H1 (cell line): ENCODE data around the gene NQO2. TPM values are rescaled to one million over a fixed set of nuclear protein-coding genes. Genes with fewer than 3 reads are reported as not detected.

Experiments
- CTCF ChIA-PET: fragments of 300-600 bp; sonication (Branson Sonifier 250); formaldehyde crosslinking; loops from one replicate; lab custom pipeline; 2021; ENCODE audit not compliant: partially characterized antibody; lab: Charles Lee
- POLR2A ChIA-PET: fragments of 300-600 bp; sonication (Branson Sonifier 250); formaldehyde crosslinking; loops from one replicate; lab custom pipeline; 2021; ENCODE audit warnings: inconsistent platforms; ENCODE audit not compliant: partially characterized antibody; lab: Charles Lee
- DNase-seq, 2 experiments: peaks; one replicate each; pipeline versions ENCODE4 v3.0.0 to v3.0.0-alpha.2; 2010 to 2022; ENCODE audit warnings: low spot score in 2 of 2, low read depth in 1 of 2, mixed read lengths in 1 of 2
- FAIRE-seq: peaks from 2 replicates; lab custom pipeline; 2011; peaks lifted over from hg19 to GRCh38; lab: Jason Lieb, UNC
- H2AFZ ChIP-seq: 2 replicates; pipeline ENCODE4 v1.8.1; 2012; ENCODE audit warnings: low read length, inconsistent platforms
- H2AK5ac ChIP-seq: 2 replicates; pipeline ENCODE4 v1.6.1; 2013; ENCODE audit warnings: low read depth, low read length
- H2BK120ac ChIP-seq: replicated peaks from 2 replicates; pipeline ENCODE3; 2013; ENCODE audit warnings: low read depth, low read length, inconsistent platforms
- H2BK12ac ChIP-seq: 2 replicates; pipeline ENCODE4 v1.6.1; 2013; ENCODE audit warnings: low read depth, low read length
- H2BK15ac ChIP-seq: 2 replicates; pipeline ENCODE4 v1.6.1; 2013; ENCODE audit warnings: low read length
- H2BK20ac ChIP-seq: 2 replicates; pipeline ENCODE4 v1.6.1; 2013; ENCODE audit warnings: low read length
- H2BK5ac ChIP-seq: 2 replicates; pipeline ENCODE4 v1.6.1; 2013; ENCODE audit warnings: low read depth, low read length
- H3K14ac ChIP-seq: 2 replicates; pipeline ENCODE4 v1.6.1; 2013; ENCODE audit warnings: inconsistent platforms; ENCODE audit not compliant: insufficient read length
- H3K18ac ChIP-seq: 2 replicates; pipeline ENCODE4 v1.6.1; 2013; ENCODE audit warnings: low read length; ENCODE audit errors: extremely low read depth
- H3K23ac ChIP-seq: 2 replicates; pipeline ENCODE4 v1.6.1; 2013; ENCODE audit warnings: inconsistent platforms; ENCODE audit not compliant: insufficient read length
- H3K23me2 ChIP-seq: 2 replicates; pipeline ENCODE4 v1.6.1; 2013; ENCODE audit warnings: low read depth, low read length
- H3K27ac ChIP-seq: 2 replicates; pipeline ENCODE4 v1.6.1; 2011; ENCODE audit warnings: low read depth, low read length, inconsistent platforms
- H3K27me3 ChIP-seq, 4 experiments: replicated peaks in 1 of 4; 1 replicate in 1 of 4; 2 replicates in 3 of 4; pipeline versions ENCODE4 v1.6.1 to v1.8.1; 2011 to 2013; ENCODE audit warnings: low read length in 3 of 4, mild to moderate bottlenecking in 3 of 4, inconsistent platforms in 2 of 4, mixed read lengths in 2 of 4, moderate library complexity in 1 of 4; ENCODE audit not compliant: control insufficient read depth in 3 of 4, insufficient read depth in 3 of 4; ENCODE audit errors: extremely low read depth in 1 of 4
- H3K36me3 ChIP-seq, 4 experiments: 2 replicates each; pipeline versions ENCODE4 v1.6.1 to v1.8.1; 2011 to 2013; ENCODE audit warnings: mild to moderate bottlenecking in 4 of 4, low read length in 3 of 4, moderate library complexity in 2 of 4, control low read depth in 1 of 4, inconsistent platforms in 1 of 4; ENCODE audit not compliant: insufficient read depth in 4 of 4, control insufficient read depth in 2 of 4
- H3K4ac ChIP-seq: replicated peaks from 2 replicates; pipeline ENCODE3; 2013; ENCODE audit warnings: low read length, low read depth, mixed read lengths, inconsistent platforms; ENCODE audit not compliant: insufficient read length
- H3K4me1 ChIP-seq, 4 experiments: replicated peaks in 1 of 4; 1 replicate in 1 of 4; 2 replicates in 3 of 4; pipeline versions ENCODE4 v1.6.1 to v1.8.1; 2011 to 2013; ENCODE audit warnings: low read length in 3 of 4, inconsistent platforms in 2 of 4, mixed read lengths in 1 of 4; ENCODE audit not compliant: insufficient read depth in 4 of 4, control insufficient read depth in 3 of 4
- H3K4me2 ChIP-seq, 2 experiments: 2 replicates each; pipeline versions ENCODE4 v1.6.1 to v1.8.1; 2011 to 2013; ENCODE audit warnings: low read depth in 2 of 2, low read length in 2 of 2, control low read depth in 1 of 2, inconsistent platforms in 1 of 2, mild to moderate bottlenecking in 1 of 2; ENCODE audit not compliant: insufficient read depth in 1 of 2
- H3K4me3 ChIP-seq, 4 experiments: fragments of 200-600, 300-600 bp in 1 of 4; sonication (generic), shearing (Covaris generic), sonication (Bioruptor Twin) in 1 of 4; 2 replicates each; pipeline versions ENCODE4 v1.5.1 to v1.8.1; 2011 to 2016; ENCODE audit warnings: low read length in 4 of 4, low read depth in 3 of 4, control low read depth in 2 of 4, inconsistent platforms in 2 of 4, mild to moderate bottlenecking in 2 of 4, mixed read lengths in 1 of 4, moderate library complexity in 1 of 4; ENCODE audit not compliant: insufficient read depth in 2 of 4; ENCODE audit errors: extremely low read depth in 1 of 4
- H3K56ac ChIP-seq: replicated peaks from 2 replicates; pipeline ENCODE3; 2013; ENCODE audit warnings: low read depth, mild to moderate bottlenecking, mixed read lengths, low read length, inconsistent platforms; ENCODE audit not compliant: insufficient read length
- H3K79me1 ChIP-seq: 2 replicates; pipeline ENCODE4 v1.6.1; 2013; ENCODE audit warnings: low read depth, low read length, control low read depth
- H3K79me2 ChIP-seq, 2 experiments: 2 replicates each; pipeline versions ENCODE4 v1.6.1 to v1.8.1; 2012 to 2013; ENCODE audit warnings: low read length in 2 of 2, mild to moderate bottlenecking in 2 of 2, inconsistent platforms in 1 of 2; ENCODE audit not compliant: insufficient read depth in 2 of 2, control insufficient read depth in 1 of 2
- H3K9ac ChIP-seq, 4 experiments: replicated peaks in 1 of 4; 1 replicate in 1 of 4; 2 replicates in 3 of 4; pipeline versions ENCODE4 v1.6.1 to v1.8.1; 2011 to 2013; ENCODE audit warnings: low read depth in 3 of 4, low read length in 3 of 4, control low read depth in 2 of 4, mild to moderate bottlenecking in 2 of 4, moderate library complexity in 2 of 4, inconsistent platforms in 1 of 4; ENCODE audit errors: extremely low read depth in 1 of 4
- H3K9me3 ChIP-seq, 2 experiments: 2 replicates each; pipeline versions ENCODE4 v1.6.1 to v1.8.1; 2012 to 2013; ENCODE audit warnings: mild to moderate bottlenecking in 2 of 2, moderate library complexity in 2 of 2, control low read depth in 1 of 2, inconsistent platforms in 1 of 2, low read depth in 1 of 2, low read length in 1 of 2, mixed read lengths in 1 of 2; ENCODE audit not compliant: insufficient read depth in 2 of 2
- H4K20me1 ChIP-seq, 2 experiments: replicated peaks in 1 of 2; 2 replicates each; pipeline versions ENCODE3 to v1.8.1; 2011 to 2013; ENCODE audit warnings: inconsistent platforms in 2 of 2, low read length in 2 of 2, mild to moderate bottlenecking in 1 of 2; ENCODE audit not compliant: insufficient read depth in 2 of 2, control insufficient read depth in 1 of 2
- H4K5ac ChIP-seq: 2 replicates; pipeline ENCODE4 v1.6.1; 2013; ENCODE audit warnings: low read length, low read depth, mixed read lengths, inconsistent platforms; ENCODE audit not compliant: insufficient read length
- H4K8ac ChIP-seq: 2 replicates; pipeline ENCODE4 v1.8.0; 2013; ENCODE audit warnings: mild to moderate bottlenecking, moderate library complexity, low read length, inconsistent platforms; ENCODE audit not compliant: insufficient read depth; ENCODE audit errors: extremely low read depth
- H4K91ac ChIP-seq: replicated peaks from 2 replicates; pipeline ENCODE3; 2013; ENCODE audit warnings: low read length, mixed read lengths, inconsistent platforms; ENCODE audit not compliant: insufficient read length
- EZH2 ChIP-seq: fragments of 200-600 bp; sonication (generic); IDR thresholded peaks from 2 replicates; pipeline ENCODE4 v1.7.1; 2012; ENCODE audit warnings: low read depth, mild to moderate bottlenecking, moderate library complexity, low read length, inconsistent platforms; ENCODE audit not compliant: severe bottlenecking
- KDM5A ChIP-seq: fragments of 200-600 bp; IDR thresholded peaks from 2 replicates; pipeline ENCODE4 v1.7.1; 2012; ENCODE audit warnings: mild to moderate bottlenecking, low read length, inconsistent platforms, mixed read lengths
- POLR2AphosphoS5 ChIP-seq: IDR thresholded peaks from 2 replicates; pipeline ENCODE4 v1.6.1; 2011; ENCODE audit warnings: low read depth, low read length
- POU5F1 ChIP-seq: IDR thresholded peaks from 2 replicates; pipeline ENCODE4 v1.6.1; 2011; ENCODE audit warnings: low read depth, mild to moderate bottlenecking, low read length, moderate library complexity
- RFX5 ChIP-seq: IDR thresholded peaks from 2 replicates; pipeline ENCODE4 v1.6.1; 2011; ENCODE audit warnings: low read depth, low read length, improper control_type of control experiment, borderline replicate concordance
- SP1 ChIP-seq: IDR thresholded peaks from 2 replicates; pipeline ENCODE4 v1.6.1; 2011; ENCODE audit warnings: low read depth, low read length
- TBP ChIP-seq: IDR thresholded peaks from 2 replicates; pipeline ENCODE4 v1.6.1; 2011; ENCODE audit warnings: low read depth, low read length, improper control_type of control experiment
- YY1 ChIP-seq: IDR thresholded peaks from 2 replicates; pipeline ENCODE4 v1.6.1; 2011; ENCODE audit warnings: low read depth, mild to moderate bottlenecking, low read length
- WGBS, 2 experiments: shearing (Covaris generic) in 1 of 2; methylation state at CpG; one replicate each; pipeline versions ENCODE4 v1.1.6 to v1.1.7; 2013 to 2015; ENCODE audit warnings: low lambda C conversion rate in 2 of 2, mixed read lengths in 2 of 2, inconsistent platforms in 1 of 2, low coverage in 1 of 2, missing lambda C conversion rate in 1 of 2; ENCODE audit not compliant: insufficient replicate concordance in 2 of 2, insufficient coverage in 1 of 2, insufficient read length in 1 of 2; ENCODE audit errors: extremely low coverage in 1 of 2, missing lambda C conversion rate in 1 of 2; 5-methylcytosine and 5-hydroxymethylcytosine counted together
- polyA plus RNA-seq, 7 experiments: library from polyadenylated mRNA; depleted of rRNA in 3 of 7; stranded (reverse) in 5 of 7; unstranded in 2 of 7; fragments of >200 nt in 5 of 7; fragments of 200-250 nt in 2 of 7; gene quantifications; 1 replicate in 5 of 7; 2 replicates in 1 of 7; 4 replicates in 1 of 7; pipeline versions ENCODE4 v1.2.1 to v1.2.3, GENCODE V29; 2011 to 2013; ENCODE audit warnings: missing spikeins in 2 of 7, mixed read lengths in 2 of 7
- total RNA-seq: library from RNA; stranded (reverse); fragmentation: NEBNext Ultra II Directional; extraction: Animal tissue kit (Norgen Biotek cat#: 25700); gene quantifications from 2 replicates; pipeline ENCODE4 v1.2.1, GENCODE V29; 2021
- TF ChIP-seq, protein P1 (sequence below): IDR thresholded peaks from 2 replicates; pipeline ENCODE4 v1.6.1; 2012; ENCODE audit warnings: inconsistent platforms
- TF ChIP-seq, protein P2 (sequence below), 3 experiments: IDR thresholded peaks; 1 replicate in 2 of 3; 2 replicates in 1 of 3; pipeline versions ENCODE4 v1.5.1 to v1.6.1; 2011; ENCODE audit warnings: low read length in 3 of 3, mild to moderate bottlenecking in 3 of 3, inconsistent platforms in 2 of 3, low read depth in 1 of 3, moderate library complexity in 1 of 3; ENCODE audit not compliant: insufficient read depth in 1 of 3; ENCODE audit errors: control extremely low read depth in 1 of 3
- TF ChIP-seq, protein P3 (sequence below): IDR thresholded peaks from 2 replicates; pipeline ENCODE4 v1.6.1; 2011; ENCODE audit warnings: low read depth, mild to moderate bottlenecking, low read length; ENCODE audit not compliant: insufficient read depth

Gene NQO2
- total and polyA plus RNA-seq, 2 of the 8 experiments (the other 6 are each of a cell fraction or from before 2014, with no cell fraction given): 135 to 168 TPM

DNA sequence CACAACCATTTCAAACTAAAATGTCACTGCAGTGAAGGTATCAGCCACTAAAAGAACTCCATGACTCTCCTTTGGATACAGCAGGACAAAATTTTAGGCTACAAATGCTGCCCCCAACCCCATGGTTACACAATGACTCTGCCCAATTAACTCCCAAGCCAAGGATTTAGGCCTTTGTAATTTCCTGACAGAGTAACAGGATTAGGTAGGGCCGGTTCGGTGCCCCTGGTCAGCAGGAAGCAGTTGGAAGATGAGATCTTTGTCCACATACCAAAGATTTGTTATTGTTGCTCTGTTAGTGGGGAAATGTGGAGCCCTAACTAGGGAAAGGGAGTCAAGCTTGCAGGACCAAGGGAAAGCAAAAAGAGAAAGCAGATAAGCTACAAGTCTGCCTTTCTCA, 41.9 kb downstream of the NQO2 start:
- Histone ChIP-seq H3K18ac (no peak overlapping the region), H4K8ac (no peak overlapping the region), H3K79me1 (no peaks in the 10 kb centered on the region), H2AFZ (peak overlapping the region; percentile 85), H3K23me2 (no peaks in the 10 kb centered on the region), H3K9me3 (no peaks in the 10 kb centered on the region), H4K5ac (no peak overlapping the region), H3K27me3 (no peaks in the 10 kb centered on the region), H3K9ac (no peak overlapping the region), H2BK12ac (no peak overlapping the region), H3K36me3 (no peaks in the 10 kb centered on the region), H3K27ac (no peak overlapping the region), H3K23ac (no peak overlapping the region), H2BK120ac (no peak overlapping the region), H3K4me2 (no peak overlapping the region; a peak in 2 of 4 replicates), H3K56ac (no peak overlapping the region), H2AK5ac (no peak overlapping the region), H3K4me3 (no peak overlapping the region), H4K91ac (no peak overlapping the region), H3K4ac (no peak overlapping the region), H3K14ac (no peak overlapping the region), H2BK5ac (no peak overlapping the region; the same call in 1 of the 2 replicates), H3K4me1 (peaks cover 0 to 5% (median 1%) of the 10 kb centered on the region in 4 experiments; a peak in 1 of 7 replicates), H2BK20ac (no peak overlapping the region), H4K20me1 (no peaks in the 10 kb centered on the region), H3K79me2 (no peaks in the 10 kb centered on the region), H2BK15ac (no peak overlapping the region)
- ChIA-PET POLR2A (no interaction called here), CTCF (interaction anchor here (0.8 to 4.9 kb wide), 2 partner anchors 40 to 250 kb away, joined by 3 to 20 read pairs; no protein-coding TSS in a partner anchor)
- no peak for DNase-seq
- 71% methylated on average over 2 of the region's 2 CpGs; no CpG with 5 or more reads in 1 of the 2 experiments for WGBS, 2 experiments
- no peak for FAIRE-seq
- no peak for TF ChIP-seq POLR2AphosphoS5
- no peak for TF ChIP-seq TBP
- no peak for TF ChIP-seq EZH2
- TF ChIP-seq, protein P1, sequence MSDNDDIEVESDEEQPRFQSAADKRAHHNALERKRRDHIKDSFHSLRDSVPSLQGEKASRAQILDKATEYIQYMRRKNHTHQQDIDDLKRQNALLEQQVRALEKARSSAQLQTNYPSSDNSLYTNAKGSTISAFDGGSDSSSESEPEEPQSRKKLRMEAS: no peak
- no peak for TF ChIP-seq RFX5
- TF ChIP-seq, protein P2, sequence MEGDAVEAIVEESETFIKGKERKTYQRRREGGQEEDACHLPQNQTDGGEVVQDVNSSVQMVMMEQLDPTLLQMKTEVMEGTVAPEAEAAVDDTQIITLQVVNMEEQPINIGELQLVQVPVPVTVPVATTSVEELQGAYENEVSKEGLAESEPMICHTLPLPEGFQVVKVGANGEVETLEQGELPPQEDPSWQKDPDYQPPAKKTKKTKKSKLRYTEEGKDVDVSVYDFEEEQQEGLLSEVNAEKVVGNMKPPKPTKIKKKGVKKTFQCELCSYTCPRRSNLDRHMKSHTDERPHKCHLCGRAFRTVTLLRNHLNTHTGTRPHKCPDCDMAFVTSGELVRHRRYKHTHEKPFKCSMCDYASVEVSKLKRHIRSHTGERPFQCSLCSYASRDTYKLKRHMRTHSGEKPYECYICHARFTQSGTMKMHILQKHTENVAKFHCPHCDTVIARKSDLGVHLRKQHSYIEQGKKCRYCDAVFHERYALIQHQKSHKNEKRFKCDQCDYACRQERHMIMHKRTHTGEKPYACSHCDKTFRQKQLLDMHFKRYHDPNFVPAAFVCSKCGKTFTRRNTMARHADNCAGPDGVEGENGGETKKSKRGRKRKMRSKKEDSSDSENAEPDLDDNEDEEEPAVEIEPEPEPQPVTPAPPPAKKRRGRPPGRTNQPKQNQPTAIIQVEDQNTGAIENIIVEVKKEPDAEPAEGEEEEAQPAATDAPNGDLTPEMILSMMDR (IDR thresholded peaks at IDR 0.05; ENCODE audit: control extremely low read depth in 1 of 3, insufficient read depth in 1 of 3, low read depth in 1 of 3, low read length in 3 of 3): no peak
- no peak for TF ChIP-seq SP1
- TF ChIP-seq, protein P3, sequence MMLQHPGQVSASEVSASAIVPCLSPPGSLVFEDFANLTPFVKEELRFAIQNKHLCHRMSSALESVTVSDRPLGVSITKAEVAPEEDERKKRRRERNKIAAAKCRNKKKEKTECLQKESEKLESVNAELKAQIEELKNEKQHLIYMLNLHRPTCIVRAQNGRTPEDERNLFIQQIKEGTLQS: no peak
- no peak for TF ChIP-seq KDM5A
- no peak for TF ChIP-seq POU5F1
- TF ChIP-seq YY1: no peak
